ENCODE results near the gene PIGN.

Gene PIGN

GRCh38 chr18:62009521-62009920 lies 177.3 kb downstream of the PIGN start:
- DNase-seq (ENCODE audit: low read depth): no peak

DNA sequence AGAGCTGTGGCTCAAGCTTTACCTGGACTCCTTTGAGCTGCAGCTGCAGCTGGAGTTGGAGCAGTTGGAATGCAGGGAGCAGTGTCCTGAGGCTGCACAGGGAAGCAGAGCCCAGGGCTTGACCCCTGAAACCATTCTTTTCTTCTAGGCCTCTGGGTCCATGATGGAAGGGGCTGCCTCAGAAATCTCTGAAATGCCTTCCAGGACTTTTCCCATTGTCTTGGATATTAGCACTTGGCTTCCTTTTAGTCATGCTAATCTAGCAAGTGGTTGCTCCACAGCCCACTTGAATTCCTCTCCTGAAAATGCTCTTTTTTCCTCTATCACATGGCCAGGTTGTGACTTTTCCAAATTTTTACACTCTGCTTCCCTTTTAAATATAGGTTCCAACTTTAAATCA lies 185.5 kb downstream of the PIGN start:
- DNase-seq (ENCODE audit: low read depth): no peak

GRCh38 chr18:61998957-61999356 lies 187.9 kb downstream of the PIGN start:
- DNase-seq (ENCODE audit: low read depth): no peak

- DNase-seq (ENCODE audit: low read depth): no peak
Observed at GRCh38 chr18:61998335-61998734, 188.5 kb downstream of the PIGN start.

DNA sequence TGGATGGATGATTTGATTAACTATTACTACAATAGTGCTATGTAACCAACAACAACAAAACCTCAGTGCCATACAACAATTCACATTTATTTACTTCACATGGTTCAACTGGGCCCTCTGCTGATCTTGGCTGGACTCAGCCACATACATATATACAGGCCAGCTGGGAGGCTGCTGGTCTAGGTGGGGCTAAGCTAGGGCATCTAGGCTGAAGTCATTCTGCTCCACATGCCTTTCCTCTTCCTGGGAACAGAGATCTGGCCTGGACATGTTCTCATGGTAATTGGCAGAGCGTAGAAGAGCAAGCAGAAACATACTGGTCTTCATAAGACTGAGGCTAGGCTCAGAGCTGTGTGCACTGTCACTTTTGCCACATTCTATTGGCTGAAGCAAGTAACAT lies 191.2 kb downstream of the PIGN start:
- no peak for DNase-seq (ENCODE audit: low read depth)

DNA sequence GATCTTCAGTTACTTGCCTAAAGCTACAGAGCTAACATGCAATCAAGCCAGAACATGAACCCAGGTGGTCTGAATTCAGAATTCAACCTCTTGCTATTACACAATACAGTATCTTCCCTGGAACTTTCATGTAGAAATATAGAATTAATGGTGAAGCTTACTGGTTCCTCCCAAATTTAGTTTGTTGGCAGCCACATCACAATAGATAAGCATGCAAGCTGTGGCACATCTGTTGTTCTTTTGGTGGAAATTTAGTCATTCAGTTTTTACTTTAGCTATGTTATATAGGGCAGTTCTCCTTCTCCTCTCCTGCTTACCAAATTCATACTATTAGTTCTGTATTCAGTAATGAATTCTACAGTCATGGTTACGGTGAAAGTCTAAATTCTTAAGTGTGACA lies 193.0 kb downstream of the PIGN start:
- DNase-seq (ENCODE audit: low read depth): no peak

GRCh38 chr18:61992923-61993322 lies 193.9 kb downstream of the PIGN start:
- no peak for DNase-seq (ENCODE audit: low read depth)

- no peak for DNase-seq (ENCODE audit: low read depth)
Observed at GRCh38 chr18:61992285-61992684, 194.6 kb downstream of the PIGN start.

GRCh38 chr18:61991836-61992235 lies 195.0 kb downstream of the PIGN start:
- DNase-seq (ENCODE audit: low read depth): no peak

GRCh38 chr18:61991201-61991600 lies 195.7 kb downstream of the PIGN start:
- DNase-seq (ENCODE audit: low read depth): no peak
